Caki2 (cell line): ENCODE measurements around the gene RAD51B. TPM values are rescaled to one million over a fixed set of nuclear protein-coding genes. Genes with fewer than 3 reads are reported as not detected.
"Not testable (repeated sequence)": the region's sequence is repeated elsewhere in the genome, so short reads cannot be mapped to it uniquely, and the experiment has no call there.

Experiments used
- DNase-seq: peaks from one replicate; pipeline ENCODE4 v3.0.0-alpha.2; 2015; ENCODE audit warnings: low read depth
- in situ Hi-C: cut with HindIII; loops from 2 replicates; pipeline ENCODE4 v1.10.0; 2016; ENCODE audit warnings: low sequenced_read_pairs, low pct_unique_long_range_greater_than_20kb, mixed read lengths
- total RNA-seq: library from RNA; depleted of rRNA; stranded (reverse); fragments of >200 nt; shearing (Covaris generic); gene quantifications from 2 replicates; pipeline ENCODE4 v1.2.3, GENCODE V29; 2014; ENCODE audit warnings: low replicate concordance; rRNA removed

Gene RAD51B
- 20.8 and 29.3 TPM in 2 replicates for total RNA-seq

DNA sequence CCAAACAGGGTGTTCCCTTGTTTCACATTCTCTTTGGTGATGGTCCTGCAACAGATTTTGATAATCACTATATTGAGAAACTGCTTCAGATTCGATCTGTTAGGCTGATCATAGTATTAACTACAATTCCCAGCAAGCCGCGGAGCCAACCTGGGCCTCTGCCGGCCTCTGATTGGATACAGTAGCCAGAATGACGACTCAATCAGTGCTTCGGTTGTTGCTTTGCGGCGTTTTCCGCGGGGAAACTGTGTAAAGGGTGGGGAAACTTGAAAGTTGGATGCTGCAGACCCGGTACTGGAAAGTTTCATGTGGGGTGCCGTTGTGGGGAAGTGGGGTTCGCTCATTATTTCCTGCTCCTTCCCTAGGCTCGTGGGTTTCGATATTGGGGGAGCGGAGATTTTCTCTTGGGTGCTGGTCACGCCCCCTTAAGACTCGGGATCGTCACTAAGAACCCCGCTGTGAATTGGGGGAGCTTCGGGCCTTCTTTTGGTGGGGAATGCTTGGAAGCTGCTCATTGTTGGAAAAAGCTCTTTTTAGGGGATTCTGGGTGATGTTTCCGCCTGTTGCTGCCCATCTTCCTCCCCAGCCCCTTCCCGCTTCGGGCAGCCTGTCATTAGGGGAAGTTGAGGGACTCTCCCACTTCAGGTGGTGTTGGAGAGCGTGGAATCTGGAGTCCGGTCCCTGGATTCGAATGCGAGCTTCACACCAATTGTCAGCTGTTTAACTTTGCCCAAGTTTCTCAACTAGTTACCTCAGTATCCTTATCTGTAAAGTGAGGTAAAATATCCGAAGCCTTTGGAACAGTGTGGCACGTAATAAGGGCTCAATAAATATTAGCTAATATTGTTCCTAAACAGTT, at the start of gene RAD51B:
Gene RAD51B, plus strand, starts transcription at position 217 of the 859 bp plus-strand sequence.
- in situ Hi-C loops, result no loop called here
- peak; percentile 78 for DNase-seq

DNA sequence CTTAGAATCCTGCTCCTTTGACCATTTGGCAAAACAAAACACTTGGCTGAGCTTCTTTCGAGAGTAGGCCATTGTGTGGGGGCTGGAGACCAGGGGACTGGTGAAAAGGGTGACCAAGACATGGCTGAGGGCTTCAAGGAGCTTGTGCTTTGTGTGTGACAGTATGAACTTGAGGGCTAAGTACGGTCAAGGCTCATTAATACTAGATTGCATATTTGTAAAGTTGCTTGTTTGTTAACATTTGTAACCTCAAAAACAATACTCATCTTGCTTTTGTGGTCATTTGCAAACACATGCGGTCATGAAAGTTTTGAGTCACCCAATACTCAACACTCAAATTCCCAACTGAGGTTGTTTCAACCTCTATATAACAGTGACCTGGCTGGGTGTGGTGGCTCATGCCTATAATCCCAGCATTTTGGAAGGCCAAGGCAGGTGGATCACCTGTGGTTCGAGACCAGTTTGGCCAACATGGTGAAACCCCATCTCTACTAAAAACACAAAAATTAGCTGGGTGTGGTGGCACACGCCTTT, 45.7 kb upstream of the RAD51B start:
- in situ Hi-C loops, result no loop called here
- no peak for DNase-seq

DNA sequence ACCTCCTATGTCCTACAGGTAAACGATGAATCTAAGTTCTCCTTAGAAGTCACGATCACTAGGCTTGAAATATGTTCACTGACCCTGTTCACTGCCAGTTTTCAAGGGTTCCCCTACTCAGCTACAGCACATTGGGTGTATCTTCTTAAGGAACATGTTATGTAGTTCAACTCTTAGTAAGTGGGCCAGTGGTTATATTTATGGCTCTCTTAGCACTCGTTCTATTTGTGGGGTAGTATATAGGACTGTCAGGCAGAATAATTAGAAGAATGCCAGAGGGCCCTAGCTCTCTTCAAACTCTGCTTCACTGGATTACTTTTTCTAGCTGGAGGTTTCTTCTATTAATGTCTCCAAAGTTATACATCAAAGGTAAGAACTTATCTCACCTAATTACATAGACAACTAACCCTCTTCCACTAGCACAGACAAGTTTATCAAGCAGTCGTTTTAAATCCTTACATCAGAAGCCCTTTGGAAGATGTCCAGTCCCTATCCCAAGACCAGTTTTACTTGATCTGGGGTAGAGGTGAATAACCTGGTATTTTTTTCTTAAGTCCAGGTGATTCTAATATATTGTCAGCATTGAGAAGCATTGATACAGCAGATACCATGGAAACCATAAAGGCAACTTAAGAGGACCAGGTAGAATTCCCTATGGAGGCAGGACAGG, 42.8 kb upstream of the RAD51B start:
- DNase-seq, result no peak
- in situ Hi-C loops, result no loop called here

DNA sequence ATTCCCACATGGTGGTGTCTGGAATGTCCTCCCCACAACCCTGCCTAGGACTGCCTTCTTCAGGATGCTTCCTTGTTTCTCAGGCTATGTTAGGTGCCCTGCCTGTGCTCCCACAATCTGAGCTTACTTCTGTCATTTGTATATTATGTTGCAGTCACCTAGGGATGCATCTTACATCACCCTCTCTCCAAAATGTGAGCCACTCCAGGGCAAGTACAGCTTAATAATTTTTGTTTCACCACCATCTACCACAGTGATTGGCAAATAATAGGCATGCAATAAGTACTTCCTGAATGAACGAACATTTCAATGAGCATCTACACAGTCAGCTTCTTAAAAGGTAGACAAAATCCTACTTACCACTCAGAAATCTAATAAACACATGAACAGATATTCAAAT, 40.8 kb upstream of the RAD51B start:
- no peak for DNase-seq
- in situ Hi-C loops, result no loop called here

DNA sequence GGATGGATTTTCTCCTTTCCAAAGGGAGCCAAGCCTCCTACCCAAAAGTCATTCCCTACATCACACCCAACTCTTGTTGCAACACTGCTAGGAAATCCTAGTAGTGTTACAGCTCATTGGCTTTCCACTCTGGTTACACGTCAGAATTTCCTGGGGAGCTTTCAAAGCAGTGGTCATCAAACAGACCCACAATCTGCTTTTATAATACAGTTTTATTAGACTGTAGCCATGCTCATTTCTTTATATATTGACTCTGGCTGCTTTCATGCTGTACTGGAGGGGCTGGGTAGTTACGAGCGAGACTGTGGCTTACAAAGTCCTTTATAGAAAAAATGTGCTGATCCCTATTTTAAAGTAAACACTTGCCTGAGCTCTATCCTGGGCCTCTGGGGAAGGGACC, 37.5 kb upstream of the RAD51B start:
- DNase-seq, result no peak

DNA sequence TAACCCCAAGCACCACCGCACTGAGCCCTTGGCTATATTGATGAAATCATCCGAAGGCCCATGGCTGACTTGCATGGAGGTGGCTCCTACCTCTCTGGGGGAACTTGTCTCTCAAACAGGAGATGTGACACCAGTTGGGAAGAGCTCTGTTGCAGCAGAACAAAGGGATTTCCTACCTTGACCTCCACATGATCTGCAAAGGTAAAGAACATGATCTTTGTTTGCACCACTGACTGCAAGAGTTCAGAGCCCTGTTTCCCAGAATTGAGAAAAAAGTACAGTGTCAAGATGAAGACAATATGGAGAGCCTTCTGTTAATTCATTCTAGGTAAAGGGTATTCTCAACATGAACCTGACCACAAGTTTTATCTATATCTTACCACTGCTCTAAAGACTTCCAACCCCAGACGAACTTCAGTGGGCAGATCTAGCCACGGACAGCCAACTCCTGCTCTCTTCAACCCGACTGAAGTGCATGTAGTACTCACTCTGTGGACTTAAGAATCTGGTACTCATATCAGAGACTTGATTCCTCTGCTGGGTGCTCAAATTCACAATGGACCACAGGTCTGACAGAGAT, 35.2 kb upstream of the RAD51B start:
- no peak for DNase-seq
- in situ Hi-C loops, result no loop called here

More for the DNA sequence above, 37.5 kb upstream of the RAD51B start:
- in situ Hi-C loops, result no loop called here

DNA sequence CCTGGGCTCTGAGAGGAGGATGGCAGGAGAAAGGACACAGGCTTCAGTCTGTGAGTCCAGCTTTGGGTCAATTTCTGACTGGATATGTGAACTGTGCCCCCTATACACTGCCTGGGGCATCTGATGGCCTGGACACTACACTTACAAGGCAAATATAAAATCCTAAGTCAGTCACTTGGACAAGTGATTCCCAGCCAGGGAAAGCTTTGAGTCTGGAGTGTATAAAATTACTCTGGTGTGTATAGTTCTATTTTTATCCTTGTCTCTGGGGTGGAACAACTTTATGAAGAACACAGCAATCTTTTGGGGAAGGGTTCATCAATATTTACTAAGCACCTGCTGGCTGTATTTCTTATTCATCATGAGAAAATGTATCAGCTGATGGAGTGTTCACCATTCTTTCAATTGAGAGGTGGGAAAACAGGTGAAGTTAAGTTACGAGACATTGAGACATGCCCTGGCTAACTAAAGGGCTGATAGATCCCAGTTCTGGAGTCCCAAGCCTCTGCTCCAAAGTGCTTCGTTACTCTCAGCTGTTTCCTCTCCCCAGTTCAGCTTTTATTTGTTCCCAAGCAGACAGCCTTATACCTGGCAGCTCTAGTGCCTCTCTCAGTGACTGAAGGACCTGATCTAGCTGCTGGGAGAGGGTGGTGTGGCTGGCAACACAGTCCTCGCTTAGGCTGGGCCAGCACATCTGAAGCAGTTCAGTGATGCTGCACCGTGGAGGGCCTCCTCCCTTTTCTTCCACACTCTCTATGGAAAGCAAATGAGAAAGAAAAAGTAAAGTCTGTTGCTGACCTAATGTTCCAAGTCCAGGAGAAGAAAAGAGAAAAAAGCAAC, 34.1 kb upstream of the RAD51B start:
- in situ Hi-C loops, result no loop called here
- DNase-seq, result no peak

DNA sequence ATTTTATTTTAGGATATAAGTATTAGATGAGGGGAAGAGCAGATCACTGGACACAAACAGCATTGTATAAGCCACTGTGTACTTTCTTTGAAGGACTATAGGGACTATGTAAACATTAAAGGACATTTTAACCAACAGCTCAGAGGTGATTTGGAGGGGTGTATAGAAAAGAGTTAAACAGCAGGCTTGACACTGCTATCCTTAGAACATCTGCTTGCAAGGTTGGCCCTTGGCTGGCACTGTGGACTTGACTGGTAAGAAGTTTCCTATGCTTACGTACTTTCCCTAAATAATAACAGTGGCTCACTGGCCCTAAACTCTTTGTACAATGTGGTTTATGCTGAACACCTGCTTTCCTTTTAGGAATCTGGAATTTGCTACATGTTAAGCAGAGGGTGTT, 31.9 kb upstream of the RAD51B start:
- no peak for DNase-seq
- in situ Hi-C loops, result no loop called here

DNA sequence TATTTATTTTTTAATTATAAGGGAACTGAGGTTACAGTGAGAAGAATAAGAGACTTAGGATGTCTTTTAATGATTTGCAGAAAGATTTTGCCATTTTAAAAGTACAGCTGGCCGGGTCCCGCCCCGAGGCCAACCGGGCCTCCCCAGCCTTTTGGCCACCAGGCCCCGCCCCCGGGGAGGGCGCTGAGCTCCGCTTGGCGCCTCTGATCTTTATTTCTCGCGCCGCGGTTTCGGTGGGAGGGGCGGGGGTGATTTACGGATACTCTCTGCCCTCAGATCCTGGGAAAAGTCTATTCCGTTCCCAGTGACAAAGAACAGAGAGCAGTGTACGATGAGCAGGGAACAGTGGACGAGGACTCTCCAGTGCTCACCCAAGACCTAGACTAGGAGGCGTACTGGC, 20.8 kb upstream of the RAD51B start:
- in situ Hi-C loops, result no loop called here
- no peak for DNase-seq

DNA sequence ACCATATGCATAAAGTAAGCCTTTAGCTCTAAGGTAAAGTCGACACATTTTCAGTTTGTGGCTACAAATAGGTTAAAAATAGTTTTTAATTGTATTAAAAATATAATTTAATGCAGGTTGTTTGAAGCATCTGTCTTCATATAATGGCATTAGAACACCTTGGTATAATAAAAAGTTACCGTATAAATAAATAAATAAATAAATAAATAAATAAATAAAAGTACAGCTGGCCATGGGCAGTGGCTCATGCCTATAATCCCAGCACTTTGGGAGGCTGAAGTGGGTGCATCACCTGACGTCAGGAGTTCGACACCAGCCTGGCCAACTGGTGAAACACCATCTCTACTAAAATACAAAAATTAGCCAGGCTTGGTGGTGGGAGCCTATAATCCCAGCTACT, 18.8 kb upstream of the RAD51B start:
- in situ Hi-C loops, result no loop called here
- no peak for DNase-seq

DNA sequence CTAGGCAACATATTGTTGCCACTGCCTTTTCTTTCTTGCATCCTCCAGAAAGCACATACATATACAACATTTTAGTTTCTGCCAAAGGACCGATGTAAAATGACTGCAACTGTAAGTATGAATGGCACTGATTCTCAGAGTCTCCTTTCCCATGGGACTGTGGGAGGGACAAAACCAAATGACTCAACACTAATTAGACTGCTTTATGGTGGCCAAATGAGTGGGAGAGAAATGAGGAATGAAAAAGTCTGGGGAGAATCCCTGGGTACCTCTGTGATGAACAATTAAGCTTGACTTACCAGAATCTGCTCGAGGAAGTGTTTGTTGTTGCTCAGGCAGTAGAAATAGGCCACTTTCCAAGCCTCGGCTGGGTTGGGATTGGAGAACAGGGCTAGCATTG, 13.3 kb upstream of the RAD51B start:
- in situ Hi-C loops, result no loop called here
- DNase-seq, result no peak

DNA sequence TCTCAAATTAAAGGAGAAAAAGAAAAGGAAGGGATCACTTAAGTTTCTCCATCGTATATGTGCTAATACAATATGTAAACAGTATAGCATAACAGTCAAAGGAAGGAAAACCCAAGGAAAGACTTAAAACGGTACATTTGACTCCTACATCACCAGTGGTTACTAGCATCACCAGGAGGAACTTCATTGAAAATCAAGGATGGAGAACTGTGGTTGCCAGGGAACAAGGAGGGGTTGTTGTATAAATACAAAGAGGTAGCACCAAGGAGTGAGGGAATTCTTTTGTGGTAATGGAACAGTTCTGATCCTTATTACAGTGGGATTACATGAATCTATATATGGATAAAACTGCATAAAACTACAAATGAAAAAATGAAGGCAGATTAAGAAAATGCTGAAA, 4.8 kb upstream of the RAD51B start:
- in situ Hi-C loops, result no loop called here
- no peak for DNase-seq

DNA sequence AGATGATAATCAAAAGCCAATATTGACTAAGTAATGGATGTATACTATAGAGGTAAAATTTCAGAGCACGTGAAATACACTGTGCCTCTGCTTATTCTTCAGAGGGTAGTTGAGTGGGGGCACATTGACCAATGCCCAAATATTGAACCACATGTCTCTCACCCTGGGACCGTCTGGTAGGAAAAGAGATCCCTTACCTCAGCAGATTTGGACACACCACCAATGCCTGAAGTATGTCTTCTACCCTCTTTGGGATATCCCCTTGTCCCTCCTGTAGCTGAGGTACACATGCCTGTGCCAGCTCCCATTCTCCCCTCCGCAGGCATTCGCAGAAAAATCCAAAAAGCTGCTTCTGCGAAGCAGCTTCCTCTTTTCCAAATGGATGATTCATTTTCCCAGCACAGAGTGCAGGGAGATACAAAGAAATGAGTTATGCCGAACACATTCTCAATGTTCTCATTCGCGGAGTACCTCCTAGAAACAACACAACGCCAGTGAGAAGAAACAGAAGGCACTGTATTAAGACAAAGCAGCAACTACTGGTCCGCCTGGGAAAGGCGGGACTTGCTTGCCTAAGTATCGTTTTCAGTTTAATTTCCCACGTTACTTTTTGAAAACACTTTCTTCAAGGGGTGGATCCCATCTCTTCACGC, 3.9 kb upstream of the RAD51B start:
- in situ Hi-C loops, result no loop called here
- DNase-seq, result no peak

DNA sequence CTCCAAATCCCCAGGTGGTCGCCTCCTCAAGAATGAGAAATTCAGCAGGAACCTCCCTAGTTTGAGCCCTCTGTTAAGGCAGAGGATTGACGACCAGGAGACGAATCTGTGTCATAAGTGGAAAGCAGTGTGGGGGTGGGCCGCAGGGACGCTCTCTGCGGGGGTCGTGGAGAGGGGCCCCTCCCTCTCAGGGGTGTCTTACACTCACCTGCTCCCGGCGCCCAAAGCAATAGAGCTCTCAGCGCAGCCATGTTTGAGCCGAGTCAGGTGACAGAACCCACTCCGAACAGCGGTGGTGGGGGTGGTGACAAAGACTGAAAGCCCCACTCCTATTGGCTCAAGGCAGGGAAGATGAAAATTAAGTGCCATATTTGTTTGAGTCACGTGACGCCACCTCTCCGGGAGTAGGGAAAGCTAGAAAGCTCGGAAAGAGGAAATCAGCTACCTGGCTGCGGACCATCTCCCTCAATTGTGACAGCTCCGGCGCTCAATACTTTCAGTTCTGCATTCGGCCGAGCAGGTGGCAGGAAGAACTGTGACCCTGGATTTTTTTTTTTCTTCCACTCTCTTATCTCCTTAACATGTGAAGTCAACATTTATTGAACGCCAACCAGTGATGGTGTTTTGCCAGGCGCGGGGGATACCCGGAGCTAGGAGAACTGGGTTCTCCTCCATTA, 3.1 kb upstream of the RAD51B start, which contains the start of gene ZFYVE26:
Gene ZFYVE26, minus strand, starts transcription at position 265 of the 677 bp plus-strand sequence. CDS start 627 bp downstream, outside the sequence.
- DNase-seq, result peak; percentile 90
- in situ Hi-C loops, result no loop called here

DNA sequence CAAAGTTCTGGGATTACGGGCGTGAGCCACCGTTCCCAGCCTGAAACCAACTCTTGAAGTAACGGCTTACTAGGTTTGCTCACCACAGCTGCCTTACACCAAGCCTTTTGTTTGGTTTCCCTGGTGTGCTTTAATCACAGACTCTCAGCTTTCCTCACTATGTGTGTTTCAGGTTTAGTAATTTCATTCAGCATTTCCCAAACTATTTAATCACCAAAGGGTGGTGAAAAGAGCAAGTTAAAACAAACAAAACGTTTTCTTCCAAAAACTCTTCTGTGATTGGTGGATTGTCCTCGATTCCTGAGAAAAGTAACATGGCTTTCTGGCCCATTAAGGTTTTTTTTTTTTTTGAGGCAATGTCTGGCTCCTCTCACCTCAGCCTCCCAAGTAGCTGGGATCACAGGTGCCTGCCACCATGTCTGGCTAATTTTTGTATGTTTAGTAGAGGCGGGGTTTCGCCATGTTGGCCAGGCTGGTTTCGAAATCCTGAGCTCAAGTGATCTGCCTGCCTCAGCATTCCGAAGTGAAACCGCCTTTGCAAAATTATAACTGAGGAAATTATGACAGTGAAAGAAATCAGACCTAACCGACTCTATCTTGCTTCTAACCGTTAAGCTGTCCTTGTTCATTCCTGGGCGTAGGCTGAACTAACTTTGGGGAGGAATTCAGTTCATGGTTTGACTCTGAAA, 1.7 kb upstream of the RAD51B start:
- in situ Hi-C loops, result no loop called here
- DNase-seq, result no peak

DNA sequence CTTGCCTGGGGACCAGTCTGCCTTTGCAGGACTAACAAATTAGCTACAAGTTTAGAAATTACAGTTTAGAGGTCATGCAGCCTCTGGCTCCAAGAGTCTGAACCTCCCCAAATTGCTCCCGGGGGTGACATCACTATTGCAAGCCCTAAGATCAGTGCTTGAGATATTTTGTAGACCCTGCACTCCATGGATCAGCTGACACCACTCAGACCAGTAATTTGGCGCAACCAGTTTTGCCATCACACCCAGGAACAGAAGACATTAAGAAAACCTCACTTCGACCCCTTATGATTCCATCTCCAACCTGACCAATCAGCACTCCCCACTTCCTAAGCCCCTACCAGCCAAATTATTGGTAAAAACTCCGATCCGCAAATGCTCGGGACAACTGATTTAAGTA, 1.1 kb upstream of the RAD51B start:
- DNase-seq, in situ Hi-C loops: not testable (repeated sequence)
